GM18867 (cell line): Measurements from ENCODE around the gene PLXDC1.
"Not testable (repeated sequence)": the region's sequence is repeated elsewhere in the genome, so short reads cannot be mapped to it uniquely, and the experiment has no call there.

Experiments
- ATAC-seq: cut with Tn5 transposase; IDR thresholded peaks from one replicate; pipeline ENCODE4 v1.9.1; 2021; ENCODE audit warnings: mild to moderate bottlenecking, moderate library complexity; ENCODE audit not compliant: unreplicated experiment

The PLXDC1 gene

DNA sequence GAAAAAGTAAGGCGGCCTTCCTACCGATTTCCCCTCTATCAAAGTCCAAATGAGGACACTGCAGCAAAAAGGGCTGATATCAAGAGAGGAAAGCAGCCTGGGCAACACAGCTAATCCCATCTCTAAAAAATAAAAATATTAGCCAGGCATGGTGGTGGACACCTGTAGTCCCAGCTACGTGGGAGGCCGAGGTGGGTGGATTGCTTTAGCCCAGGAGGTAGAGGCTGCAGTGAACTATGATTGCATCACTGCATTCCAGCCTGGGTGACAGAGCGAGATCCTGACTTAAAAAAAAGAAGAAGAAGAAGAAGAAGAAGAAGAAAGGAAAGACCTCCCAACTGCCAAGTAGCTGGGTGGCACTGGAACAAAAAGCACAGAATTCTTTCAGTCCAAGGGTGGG lies 31.6 kb upstream of the PLXDC1 start:
- ATAC-seq = no peak

DNA sequence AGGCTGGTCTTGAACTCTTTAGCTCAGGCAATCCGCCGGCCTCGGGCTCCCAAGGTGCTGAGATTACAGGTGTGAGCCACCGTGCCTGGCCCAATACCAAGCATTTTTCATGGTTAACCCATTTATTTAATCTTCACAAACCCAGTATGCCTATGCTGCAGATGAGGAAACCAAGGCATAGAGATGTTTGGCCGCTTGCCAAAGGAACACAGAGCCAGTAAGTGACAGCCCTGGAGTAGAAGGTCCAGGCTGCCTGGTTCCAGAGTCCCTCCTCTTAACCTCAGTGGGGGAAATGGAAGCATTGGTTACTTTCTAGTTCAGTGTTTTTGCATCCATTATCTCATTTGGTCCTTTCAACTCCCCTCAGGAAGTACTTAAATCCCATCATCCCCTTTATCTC lies 29.9 kb upstream of the PLXDC1 start:
- ATAC-seq = no peak

DNA sequence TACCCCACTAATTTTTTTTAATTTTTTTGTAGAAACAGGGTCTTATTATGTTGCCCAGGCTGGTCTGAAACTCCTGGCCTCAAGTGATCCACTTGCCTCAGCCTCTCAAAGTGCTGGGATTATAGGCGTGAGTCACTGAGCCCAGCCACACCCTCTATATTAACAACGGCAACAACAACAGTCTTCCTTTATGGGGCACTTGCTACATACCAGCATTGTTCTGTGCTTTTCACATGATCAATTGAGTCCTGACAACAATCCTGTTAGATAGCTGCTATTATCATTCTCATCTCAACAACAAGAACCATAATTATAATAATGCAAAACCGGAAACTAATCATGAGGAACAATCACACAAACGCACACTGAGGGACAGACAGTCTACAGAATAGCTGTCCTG lies 27.1 kb upstream of the PLXDC1 start:
- ATAC-seq = no peak

DNA sequence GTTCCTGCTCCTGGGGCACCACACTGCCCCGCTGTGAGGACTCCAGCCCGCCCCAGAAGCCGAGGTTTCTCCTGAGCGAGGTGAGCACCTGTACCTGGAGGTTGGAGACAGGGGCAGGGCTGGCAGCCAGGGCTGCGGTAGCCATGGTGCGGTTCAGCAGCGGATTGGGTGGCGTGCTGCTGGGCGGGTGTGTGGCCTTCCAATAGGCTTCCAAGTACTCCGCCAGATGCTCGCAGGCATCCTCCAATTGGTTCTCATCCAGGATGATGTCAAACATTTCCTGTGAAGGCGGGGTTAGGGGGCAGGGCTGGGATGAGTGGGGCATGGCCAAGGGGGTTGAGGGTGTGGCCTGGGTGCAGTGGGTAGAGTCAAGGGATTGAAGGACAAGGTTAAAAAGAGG lies 25.8 kb upstream of the PLXDC1 start:
- no peak for ATAC-seq

DNA sequence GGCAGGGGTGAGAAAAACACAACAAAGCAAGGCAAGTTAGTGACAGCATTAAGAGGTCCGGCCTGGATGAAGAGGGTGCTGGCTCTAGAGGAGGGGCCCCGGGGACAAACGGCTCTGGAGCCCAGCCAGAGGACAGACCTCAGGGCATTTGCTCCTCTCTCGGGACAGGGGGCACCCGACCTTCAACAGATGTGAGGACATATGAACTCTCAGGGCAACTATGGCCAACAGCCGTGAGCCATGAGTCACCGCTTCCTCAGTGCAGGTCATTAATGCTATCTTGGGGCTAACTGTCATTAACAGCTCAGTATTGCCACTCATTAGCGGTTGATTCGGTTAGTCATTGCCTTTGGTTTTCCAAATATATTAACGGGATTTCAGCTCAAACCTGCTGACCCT lies 24.3 kb upstream of the PLXDC1 start:
- no peak for ATAC-seq

DNA sequence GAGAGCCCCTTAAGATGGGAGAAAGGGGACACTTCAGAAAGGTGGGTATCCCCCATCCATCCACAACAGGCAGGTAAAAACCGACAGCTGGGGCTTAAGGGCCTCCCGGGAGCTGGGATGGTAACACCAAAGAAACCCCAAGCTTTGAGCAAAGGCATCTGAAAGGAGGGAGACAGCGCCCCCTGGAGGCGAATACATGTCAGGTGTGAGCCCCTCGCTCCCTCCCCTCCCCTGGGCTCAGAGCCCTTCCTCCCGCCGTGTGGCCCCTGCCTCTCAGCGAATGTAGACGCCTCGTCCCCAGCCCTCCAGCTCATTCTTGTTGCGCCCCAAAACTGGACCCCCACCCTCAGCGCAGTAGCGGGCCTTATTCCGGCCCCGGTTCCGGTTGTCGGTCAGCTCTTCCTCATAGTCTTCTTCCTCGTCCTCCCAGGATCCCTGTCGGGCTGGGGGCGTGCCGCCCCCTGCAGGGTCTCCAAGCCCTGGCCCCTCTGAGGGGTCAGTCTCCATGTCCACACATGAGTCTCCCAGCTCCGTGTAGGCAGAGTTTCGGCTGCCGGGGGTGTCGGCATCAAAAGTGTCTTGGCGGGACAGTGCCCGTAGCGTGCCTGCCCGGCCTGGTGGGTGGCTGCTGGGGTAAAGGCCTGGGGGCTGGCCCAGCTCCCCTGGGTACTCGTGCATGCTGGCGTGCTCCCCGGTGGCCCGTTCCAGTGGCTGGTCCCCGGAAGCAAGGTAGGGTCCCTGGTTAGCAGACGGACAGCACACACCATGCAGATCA lies 23.7 kb upstream of the PLXDC1 start:
- ATAC-seq = no peak

DNA sequence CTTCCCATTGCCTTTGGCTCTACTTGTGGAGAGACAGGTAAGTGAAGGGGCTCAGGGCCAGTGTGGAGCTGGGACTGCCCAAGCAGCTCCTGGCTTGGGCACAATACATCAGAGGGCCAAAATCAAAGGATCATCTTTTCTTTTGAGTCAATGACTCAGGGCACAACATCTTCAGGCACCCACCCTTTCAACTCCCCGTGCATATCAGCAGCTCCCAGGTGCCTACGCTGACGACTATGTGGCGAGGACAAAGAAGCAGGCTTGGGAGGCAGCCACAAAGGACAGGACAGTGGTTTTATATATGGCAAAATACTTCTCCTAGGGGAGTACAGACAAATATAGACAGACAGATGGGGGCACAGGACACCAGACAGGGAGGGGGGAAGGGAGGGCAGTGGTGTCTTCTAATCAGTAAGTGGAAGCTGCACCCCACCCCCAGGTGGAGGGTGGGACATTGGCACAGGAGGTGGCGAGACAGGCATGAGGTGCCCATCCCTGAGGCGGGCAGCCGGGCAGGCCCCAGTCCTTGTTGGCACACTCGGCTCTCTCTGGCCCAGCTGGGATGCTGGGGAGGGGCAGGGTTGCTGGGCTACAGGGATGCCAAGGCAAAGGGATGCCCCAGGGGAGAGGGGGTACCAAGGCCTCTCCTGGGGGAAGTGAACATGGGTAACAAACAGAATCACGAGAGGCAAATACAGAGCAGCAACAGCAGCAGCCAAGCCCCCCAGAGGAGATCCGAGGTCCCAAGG lies 22.3 kb upstream of the PLXDC1 start:
- no peak for ATAC-seq

DNA sequence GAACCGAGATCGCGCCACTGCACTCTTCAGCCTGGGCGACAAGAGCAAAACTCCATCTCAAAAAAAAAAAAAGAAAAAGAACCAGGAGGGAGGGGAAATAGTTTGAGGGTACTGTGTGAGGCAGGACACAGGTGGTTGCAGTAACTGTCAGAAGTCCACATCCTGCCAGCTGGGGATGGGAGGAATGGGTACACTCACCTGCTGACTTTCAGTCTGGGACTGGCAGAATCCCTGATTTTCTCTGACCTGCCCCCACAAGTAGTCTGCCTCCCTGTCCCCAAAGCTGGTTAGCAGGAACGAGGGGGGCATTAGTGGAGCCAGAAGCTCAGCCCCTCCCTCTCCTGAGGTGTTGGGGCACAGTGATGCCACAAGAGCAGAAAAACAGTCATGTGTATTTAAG lies 21.6 kb upstream of the PLXDC1 start:
- ATAC-seq = no peak

DNA sequence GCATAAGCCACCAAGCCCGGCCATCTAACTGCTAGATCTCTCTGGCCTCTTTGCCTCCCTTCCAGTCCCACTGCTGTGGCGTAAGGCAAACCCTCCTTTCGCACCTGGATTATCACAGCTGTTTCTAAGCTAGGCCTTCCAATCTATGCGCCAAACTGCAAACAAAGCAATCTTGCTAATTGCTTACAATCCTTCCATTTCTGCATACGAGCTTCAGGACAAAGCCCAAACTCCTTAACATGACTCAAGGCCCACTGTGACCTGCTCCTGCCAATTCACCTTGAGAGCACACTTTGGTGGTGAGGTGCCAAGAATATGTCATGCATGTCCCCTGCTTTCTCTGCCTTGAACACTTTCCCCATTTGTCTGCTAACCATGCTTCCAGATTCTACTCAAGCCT lies 20.5 kb upstream of the PLXDC1 start:
- ATAC-seq = no peak

DNA sequence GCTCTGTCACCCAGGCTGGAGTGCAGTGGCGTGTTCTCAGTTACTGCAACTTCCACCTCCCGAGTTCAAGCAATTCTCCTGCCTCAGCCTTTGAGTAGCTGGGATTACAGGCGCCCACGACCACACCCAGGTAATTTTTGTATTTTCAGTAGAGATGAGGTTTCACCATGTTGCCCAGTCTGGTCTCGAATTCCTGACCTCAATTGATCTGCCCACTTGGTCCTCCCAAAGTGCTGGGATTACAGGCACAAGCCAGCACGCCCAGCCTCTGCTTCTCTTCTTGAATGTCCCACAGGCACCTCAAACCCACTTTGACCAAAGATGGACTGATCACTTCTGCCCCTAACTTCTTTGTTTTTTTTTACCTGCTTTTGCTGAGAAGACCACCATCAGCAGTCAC lies 19.1 kb upstream of the PLXDC1 start:
- ATAC-seq = no peak

DNA sequence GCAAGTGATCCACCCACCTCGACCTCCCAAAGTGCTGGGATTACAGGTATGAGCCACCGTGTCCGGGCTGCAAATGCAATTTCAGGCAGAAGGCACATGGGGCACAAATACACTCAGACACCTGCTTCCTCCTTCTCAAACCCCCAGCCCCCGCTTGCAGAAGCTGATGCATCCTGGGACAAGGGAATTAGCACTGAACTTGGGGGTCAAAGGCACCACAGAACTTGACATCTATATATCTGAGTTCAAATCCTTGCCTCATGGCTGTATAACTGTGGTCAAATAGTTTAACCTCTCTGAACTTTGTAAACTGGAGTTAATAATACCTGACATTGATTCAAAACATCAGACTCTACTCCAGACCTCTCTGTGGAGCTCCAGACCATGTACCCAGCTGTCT lies 18.7 kb upstream of the PLXDC1 start:
- no peak for ATAC-seq

DNA sequence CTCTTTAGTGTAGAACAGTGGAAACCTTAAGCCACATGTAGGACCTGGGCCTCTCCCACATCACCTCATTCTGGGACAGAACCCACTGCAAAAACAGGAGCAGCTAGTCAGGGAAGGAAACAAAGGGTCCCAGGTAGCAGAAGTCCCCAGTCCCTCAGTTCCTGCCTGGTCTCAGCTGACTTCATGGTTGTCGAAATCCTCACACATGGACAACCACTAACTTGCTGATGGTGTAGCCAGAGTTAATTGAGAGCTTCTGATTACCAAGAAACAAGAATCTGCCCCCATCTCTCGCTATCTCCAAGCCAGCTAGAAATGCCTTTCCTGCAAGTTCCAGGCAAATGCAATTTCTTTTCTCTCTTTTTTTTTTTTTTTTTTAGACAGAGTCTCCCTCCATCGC lies 18.1 kb upstream of the PLXDC1 start:
- no peak for ATAC-seq

DNA sequence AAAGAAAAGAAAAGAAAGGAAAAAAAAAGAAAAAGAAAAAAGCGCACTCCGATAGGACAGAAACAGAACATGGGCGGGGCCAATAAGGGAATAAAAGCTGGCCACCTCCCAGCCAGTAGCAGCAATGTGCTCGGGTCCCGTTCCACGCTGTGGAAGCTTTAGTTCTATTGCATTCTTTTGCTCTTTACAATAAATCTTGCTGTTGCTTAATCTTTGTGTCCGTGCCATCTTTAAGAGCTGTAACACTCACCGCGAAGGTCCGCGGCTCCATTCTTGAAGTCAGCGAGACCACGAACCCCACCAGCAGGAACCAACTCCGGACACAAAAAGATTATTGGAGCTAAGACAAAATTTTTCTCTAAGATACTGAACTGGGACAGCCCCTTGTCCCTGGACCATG lies 17.7 kb upstream of the PLXDC1 start:
- ATAC-seq = no peak

DNA sequence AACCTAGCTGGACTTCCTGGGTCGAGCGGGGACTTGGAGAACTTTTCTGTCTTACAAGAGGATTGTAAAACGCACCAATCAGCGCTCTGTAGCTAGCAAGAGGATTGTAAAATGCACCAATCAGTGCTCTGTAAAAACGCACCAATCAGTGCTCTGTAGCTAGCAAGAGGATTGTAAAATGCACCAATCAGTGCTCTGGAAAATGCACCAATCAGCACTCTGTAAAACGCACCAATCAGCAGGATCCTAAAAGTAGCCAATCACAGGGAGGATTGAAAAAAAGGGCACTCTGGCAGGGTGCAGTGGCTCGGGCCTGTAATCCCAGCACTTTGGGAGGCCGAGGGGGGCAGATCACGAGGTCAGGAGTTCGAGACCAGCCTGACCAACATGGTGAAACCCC lies 17.1 kb upstream of the PLXDC1 start:
- ATAC-seq = not testable (repeated sequence)

DNA sequence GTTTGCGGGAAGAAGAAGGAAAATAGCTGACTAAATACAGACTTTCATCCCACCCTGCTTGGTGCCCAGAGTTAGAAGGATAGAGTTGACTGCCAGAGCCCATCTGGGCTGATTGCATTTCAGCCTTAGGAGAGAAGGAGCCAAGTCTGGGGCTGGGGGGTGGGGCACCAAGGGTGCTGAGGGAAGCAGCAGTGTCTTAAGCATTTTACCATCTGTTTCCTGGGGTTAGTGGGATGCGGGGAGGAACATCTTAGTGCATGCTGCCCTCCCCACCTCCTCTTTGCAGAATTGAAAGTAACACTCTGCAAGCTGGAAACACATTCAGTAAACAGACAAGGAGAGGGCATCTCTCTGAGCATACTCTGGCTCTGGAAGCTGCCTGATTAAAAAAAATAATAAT lies 16.0 kb upstream of the PLXDC1 start:
- no peak for ATAC-seq

DNA sequence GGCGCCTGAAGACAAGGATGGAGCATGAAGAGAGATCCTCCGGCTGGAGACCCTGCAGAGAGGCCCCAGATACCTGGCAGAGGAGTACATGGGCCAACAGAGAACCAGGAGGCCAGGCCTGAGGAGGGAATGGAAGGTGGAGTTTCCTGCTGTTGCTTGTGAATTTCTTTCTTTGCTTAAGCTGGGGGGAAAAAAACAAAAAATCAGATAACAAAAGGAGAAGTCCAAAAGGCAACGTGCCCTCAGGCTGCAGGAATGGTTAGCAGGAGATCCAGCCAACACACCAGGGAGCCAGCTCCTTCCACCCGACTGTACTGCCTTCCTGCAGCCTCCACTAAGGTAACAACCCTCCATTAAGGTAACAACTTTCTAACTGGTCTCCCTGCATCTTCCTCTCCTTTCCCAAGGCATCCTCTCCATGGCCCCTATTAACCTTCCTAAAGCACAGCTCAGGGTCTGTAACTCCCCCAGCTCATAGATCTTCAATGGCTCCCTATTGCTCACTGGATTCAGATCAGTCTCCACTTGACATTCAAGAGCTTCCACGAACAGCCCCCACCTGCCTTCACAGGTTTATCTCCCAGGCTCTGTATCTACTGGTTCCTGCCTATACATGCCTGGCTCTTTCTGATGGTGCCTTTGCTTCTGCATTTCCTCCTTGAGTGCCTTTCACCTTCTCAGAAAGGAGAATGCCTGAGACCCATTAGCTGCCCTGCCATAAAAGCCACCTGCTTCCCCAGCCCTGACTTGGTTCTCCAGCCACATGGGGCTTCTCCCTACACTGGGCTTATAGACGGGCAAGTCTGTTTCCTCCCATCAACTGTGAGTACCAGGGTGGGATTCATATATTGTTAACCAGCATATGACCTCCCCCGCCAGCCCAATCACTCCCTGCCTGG lies 15.2 kb upstream of the PLXDC1 start:
- ATAC-seq = no peak

DNA sequence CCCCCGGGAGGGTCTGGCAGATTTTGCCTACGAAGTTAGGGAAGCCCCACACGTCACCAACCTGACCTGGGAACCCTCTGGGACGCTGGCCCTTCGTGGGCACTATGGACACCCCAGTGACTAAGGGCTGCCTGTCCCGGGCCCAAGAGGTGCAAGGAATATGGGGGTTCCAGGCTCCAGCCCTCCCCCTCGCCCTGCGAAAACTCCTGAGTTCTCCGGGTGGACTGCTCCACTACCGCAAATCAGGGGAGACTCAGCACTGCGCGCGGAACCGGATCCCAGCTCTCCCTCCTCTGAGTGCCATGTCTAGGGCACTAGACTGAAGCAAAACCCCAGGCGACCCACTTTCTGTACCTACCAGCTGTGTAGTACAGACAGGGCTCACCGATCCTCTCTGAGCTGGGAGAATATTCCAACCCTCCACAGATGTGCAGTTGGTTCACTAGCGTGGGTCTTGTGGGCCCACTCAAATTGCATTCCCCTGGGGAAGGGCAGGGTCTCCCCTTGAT lies 14.5 kb upstream of the PLXDC1 start, which contains the start of gene ARL5C:
Gene ARL5C (minus strand): TSS at position 321 of the 509 bp plus-strand sequence. CDS start 401 bp downstream, outside the sequence.
- no peak for ATAC-seq

DNA sequence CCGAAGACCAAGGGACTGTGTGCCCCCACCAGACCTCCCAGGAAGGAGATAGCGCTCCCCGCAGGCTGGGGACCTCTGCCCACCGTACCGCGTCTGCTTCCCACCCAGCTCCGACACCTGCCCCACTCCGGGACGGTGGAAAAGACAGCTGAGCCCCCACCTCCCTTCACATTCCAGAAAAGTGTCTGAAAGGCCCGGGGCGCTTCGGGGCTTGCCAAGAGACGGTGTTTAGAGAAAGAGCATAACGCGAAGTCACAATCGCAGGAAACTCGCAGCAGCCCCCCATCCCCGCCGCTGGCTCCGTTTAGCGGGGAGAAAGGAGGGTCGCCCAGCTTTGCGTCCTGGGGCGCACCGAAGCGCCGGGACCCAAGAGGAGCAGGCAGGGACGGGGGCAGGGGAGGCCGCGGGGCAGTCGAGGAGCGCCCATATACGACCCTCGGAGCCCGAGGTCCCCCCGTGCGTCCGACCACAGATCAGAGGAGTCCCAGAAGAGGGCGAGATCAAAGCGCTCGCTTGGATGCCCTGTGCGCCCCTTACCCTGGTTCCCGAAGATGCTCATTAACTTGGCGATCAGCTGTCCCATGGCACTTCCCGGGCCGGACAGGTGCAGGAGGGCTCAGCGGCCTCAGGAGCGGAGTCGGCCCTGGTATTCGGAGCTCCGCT lies 13.9 kb upstream of the PLXDC1 start:
- ATAC-seq = no peak

DNA sequence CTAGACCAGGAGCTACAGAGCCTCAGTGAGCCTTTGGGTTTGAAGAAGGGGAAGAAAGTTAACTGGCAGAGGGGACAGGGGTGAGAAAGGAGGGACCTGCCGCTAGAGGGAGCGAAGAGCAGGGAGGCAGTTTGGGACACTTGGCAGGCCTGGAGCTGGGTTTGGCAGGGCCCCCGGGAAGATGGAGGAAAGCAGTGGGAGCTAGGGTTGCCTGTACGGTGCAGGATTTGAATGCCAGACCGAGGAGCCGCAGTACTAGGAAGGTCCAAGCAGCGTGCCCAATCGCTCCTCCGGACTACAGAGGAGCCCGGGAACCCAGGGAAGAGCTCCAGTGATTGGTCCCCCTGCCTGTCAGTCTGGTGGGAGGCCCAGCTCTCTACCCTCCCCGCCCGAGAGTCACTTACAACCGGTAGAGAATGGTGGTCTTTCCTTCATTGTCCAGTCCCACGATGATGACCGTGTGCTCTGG lies 13.3 kb upstream of the PLXDC1 start:
- no peak for ATAC-seq

DNA sequence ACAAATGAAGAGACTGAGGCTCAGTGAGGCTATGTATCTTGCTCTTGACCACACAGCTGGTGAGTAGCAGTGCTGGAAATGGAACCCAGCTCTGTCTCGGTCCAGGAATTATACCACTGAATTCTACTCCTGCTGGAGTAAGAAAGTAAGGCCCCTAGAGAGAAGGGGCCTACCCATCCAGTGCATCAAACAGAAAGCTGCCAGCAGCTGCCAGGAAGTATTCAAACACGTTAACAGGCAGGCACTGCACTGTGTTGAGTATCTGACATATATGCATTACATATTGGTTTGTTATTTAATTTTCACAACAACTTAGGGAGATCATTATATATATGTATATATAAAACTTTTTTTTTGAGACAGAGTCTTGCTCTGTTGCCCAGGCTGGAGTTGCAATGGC lies 10.5 kb upstream of the PLXDC1 start:
- no peak for ATAC-seq

DNA sequence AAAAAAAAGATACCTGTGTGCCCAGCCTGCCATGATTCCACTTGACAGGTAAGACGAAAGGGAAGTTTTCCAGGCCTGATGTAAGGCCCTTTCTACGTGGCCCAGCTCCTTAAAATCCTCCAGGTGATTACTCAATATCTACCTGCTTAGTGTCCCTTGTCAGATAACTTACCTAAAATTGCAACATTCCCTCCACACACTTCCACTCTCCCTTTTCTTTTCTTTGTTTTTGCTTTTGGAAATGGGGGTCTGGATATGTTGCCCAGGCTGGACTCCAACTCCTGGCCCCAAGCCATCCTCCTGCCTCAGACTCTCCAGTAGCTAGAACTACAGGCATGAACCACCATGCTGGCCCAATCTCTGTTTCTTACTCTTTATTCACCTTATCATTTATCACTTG lies 7.2 kb upstream of the PLXDC1 start:
- no peak for ATAC-seq
